GM19324 (cell line): ENCODE data around the gene POLE2.
A peak's percentile ranks its signal among the peaks of the same experiment; 100 is the strongest.
"Not testable (repeated sequence)": the region's sequence is repeated elsewhere in the genome, so short reads cannot be mapped to it uniquely, and the experiment has no call there.

Experiments
- ATAC-seq: cut with Tn5 transposase; IDR thresholded peaks from one replicate; pipeline ENCODE4 v1.9.1; 2021; ENCODE audit warnings: mild to moderate bottlenecking, moderate library complexity; ENCODE audit not compliant: unreplicated experiment, low FRiP score

The POLE2 gene, protein sequence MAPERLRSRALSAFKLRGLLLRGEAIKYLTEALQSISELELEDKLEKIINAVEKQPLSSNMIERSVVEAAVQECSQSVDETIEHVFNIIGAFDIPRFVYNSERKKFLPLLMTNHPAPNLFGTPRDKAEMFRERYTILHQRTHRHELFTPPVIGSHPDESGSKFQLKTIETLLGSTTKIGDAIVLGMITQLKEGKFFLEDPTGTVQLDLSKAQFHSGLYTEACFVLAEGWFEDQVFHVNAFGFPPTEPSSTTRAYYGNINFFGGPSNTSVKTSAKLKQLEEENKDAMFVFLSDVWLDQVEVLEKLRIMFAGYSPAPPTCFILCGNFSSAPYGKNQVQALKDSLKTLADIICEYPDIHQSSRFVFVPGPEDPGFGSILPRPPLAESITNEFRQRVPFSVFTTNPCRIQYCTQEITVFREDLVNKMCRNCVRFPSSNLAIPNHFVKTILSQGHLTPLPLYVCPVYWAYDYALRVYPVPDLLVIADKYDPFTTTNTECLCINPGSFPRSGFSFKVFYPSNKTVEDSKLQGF

DNA sequence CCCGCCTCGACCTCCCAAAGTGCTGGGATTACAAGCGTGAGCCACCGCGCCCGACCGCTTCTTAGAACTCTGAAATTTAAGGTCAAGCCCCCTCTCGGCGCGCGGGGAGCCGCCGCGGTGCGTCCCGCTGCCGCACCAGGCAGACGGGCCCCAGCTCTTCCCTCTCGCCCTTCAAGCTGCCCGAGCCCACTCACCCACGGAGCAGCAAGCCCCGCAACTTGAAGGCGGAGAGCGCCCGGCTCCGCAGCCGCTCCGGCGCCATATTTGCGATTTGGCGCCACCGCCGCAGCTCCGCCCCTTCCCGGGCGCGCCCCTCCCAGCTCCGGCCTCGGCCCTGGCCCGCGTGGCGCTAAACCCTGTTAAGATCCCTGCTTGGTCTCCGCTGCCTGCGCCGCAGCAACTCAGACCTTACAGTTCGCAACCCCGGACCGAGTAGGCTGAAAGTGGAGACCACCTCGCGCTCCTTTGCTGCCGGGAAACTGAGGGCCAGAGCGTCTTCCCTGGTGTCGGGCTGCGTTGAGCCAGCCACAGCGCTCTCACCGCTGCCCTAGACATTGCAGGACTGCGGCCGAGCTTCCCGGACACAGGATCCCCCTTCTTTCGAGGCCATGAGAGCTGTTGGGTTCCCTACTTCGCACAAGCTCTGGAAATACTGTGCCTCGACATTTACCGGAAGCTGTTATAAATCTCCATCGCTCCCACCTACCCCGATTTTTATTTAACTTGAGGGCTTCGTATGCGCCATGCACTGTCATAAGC is at the start of gene POLE2:
TSS of gene POLE2 (minus strand) at position 273 of the 759 bp plus-strand sequence. CDS start at position 262, 11 bp downstream.
- ATAC-seq = peak; percentile 81

- ATAC-seq = not testable (repeated sequence)
These were observed 47.7 kb upstream of the POLE2 start for GRCh38 chr14:49735669-49736068.

DNA sequence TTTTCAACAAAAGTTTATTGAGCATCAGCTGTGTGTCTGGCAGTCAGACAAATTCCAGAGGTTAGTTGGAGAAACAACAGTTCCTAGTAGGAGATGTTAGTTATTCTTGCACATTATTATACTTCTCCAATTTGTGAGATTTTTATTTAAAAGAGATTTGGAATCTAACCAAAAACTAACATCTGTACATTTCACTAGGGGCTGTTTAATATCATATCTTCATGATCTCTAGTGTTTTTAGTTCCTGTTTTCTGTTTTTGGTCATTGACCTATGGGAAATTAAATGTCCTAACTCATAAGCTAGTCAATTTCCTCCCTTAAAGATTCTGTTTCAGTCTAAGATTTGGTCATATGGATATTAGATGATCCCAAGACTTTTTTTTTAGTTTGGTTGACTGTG is 45.8 kb upstream of the POLE2 start:
- no peak for ATAC-seq

- ATAC-seq = no peak
These were observed 44.9 kb upstream of the POLE2 start for GRCh38 chr14:49732896-49733295.

DNA sequence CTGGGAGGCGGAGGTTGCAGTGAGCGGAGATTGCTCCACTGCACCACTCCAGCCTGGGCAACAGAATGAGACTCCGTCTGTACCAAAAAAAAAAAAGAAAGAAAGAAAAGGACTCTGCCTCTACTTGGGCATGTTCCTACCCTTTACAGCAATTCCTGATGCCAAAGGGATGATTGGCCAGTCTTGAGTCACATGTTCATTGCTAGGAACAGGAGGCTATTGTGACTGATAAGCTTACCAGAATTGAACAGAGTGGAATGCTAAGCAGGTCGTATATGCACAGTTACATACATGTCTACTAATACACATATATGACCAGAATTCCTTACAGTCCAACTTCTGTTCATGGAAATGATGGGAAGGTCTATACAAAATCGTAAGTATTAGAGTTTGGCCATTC is 39.2 kb upstream of the POLE2 start:
- no peak for ATAC-seq

- ATAC-seq = not testable (repeated sequence)
These were observed 33.9 kb upstream of the POLE2 start for GRCh38 chr14:49721733-49722435.

GRCh38 chr14:49720744-49721143 is 32.7 kb upstream of the POLE2 start:
- ATAC-seq = no peak

- not testable (repeated sequence) for ATAC-seq
These were observed 23.0 kb upstream of the POLE2 start for GRCh38 chr14:49710993-49711392.

DNA sequence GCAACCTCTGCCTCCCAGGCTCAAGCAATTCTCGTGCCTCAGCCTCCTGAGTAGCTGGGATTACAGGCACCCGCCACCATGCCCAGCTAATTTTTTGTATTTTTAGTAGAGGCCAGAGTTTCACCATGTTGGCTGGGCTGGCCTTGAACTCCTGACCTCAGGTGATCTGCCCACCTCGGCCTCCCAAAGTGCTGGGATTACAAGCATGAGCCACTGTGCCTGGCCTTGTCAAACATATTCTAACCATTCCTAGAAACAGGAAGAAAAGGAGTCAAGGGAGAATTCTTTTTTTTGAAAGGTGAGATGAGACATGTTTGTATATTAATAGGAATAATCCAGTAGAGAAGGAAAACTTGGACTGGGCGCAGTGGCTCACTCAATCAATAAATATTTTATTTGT is 16.5 kb upstream of the POLE2 start:
- not testable (repeated sequence) for ATAC-seq

- no peak for ATAC-seq
These were observed 16.0 kb upstream of the POLE2 start for GRCh38 chr14:49703965-49704364.

- no peak for ATAC-seq
These were observed 14.7 kb upstream of the POLE2 start for GRCh38 chr14:49702725-49703124.

DNA sequence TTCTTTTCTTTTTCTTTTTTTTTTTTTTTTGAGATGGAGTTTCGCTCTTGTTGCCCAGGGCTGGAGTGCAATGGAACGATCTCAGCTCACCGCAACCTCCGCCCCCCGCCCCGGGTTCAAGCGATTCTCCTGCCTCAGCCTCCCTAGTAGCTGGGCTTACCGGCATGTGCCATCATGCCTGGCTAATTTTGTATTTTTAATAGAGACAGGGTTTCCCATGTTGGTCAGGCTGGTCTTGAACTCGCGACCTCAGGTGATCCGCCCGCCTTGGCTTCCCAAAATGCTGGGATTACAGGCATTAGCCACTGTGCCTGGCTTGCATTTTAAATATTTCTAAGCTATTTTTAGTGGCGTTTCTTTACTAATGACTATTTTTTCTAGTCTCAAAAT is 5.7 kb upstream of the POLE2 start:
- not testable (repeated sequence) for ATAC-seq

GRCh38 chr14:49692811-49693734 is 5.1 kb upstream of the POLE2 start, which contains the start of gene KLHDC1:
KLHDC1 (plus strand) TSS chr14:49693120; CDS start chr14:49693195, 75 bp downstream.
- ATAC-seq = peak; percentile 70

DNA sequence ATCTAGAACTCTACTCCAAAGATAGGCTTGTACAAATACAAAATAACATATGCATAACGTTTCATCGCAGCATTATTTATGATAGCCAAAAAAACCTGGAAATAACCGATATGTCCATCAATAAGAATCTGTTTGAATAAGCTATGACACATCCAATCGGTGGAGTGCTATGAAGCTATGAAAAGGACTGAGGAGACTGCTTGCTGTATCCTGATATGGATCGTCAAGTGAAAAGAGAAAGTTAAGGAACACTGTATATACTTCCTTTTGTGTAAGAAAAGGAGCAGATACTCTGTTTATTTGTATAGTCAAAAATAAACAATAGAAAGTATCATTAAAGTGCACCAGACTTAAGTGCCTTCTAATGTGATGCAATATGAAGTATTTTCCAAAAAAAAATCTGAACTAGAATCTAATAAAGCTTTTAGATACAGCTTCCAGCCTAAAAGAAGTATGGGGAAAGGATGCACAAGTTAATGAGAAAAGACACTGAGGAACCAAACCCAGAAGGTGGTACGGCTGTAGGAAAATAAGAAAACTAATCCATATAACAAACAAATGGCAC is 4.3 kb upstream of the POLE2 start:
- no peak for ATAC-seq

DNA sequence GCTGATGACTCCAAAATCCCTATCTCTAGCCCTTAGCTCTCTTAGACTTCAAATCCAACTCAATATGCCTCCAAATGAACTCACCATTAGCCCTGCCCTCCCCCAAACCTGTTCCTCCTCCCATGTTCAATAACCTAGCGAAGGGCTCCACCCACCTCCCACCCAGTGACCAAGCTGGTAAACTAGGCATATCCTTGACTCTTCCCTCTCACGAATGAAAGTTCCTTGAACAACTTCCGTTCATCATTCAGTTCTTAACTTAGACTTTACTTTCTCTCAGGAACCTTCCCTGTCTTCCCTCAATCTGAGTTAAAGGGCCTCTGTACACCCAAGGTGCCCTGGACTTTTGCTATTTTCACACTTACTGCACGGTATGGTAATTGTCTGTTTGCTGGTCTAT is 3.0 kb upstream of the POLE2 start:
- no peak for ATAC-seq

DNA sequence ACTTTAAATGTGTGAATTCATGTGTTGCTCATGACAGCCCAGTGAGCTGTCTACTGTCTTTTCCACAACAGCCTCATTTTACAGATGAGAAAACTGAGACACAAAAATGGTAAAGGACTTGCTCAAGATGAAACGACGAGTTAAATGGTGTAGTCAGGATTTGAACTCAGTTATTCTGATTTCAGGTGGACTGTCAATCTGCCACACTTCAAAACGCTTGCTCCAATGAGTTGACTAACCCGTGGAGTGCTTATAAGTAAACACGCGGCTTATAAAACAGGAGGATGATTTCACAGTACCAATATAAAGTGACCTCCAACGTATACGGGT is 652 bp upstream of the POLE2 start:
- ATAC-seq = no peak

DNA sequence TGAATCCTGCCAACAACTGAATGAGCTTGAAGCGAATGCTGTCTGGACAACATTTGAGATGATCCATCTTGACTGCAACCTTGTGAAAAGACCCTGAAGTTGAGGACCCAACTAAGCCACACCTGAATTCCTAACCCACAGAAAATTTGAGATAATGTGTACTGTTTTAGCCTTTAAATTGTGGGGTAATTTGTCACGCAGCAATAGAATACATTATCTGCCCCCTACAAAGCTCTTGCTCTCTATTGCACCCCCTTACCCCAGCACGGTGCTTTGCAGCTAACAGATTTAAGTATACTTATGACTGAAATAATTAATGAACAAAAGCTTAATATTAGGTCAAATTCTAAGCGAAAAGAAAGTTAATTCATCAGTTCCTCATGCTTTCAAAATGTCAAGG is 1.6 kb downstream of the POLE2 start:
- no peak for ATAC-seq

DNA sequence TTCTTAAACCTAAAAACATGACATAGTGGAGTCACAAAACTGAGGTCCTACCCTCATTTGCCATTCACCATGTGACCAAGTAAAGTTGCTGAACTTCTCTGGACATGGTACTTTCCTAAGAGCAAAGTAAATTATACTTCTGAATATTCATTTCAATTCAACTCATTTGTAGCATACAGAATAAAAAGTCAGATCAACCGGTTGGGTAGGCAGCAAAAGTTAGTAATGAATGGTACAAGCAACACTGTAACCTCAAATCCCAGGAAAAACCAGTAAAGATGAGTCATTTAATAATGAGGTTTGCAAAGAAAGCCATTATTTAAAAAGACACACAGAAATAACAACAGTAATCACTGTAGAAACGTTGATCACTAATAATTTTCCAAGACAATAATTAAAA is 8.7 kb downstream of the POLE2 start:
- ATAC-seq = no peak

DNA sequence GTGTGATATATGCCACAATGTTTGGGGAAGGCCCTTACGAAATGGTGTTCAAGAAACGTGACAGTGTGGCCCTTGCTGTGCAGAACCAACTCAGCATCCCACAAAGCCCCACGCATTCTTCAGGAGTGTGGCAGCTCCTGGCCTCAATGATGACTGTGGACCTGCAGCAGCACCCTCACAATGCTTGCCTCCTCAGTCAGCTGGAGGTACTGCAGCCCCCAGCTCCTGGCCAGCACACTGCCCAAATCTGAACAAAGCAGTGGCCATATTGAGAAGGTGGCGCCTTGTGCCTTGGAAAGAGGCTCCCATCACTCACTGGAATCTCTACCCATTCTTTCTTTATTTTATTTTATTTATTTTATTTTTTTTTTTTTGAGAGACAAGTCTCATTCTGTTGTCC is 10.4 kb downstream of the POLE2 start:
- ATAC-seq = no peak

DNA sequence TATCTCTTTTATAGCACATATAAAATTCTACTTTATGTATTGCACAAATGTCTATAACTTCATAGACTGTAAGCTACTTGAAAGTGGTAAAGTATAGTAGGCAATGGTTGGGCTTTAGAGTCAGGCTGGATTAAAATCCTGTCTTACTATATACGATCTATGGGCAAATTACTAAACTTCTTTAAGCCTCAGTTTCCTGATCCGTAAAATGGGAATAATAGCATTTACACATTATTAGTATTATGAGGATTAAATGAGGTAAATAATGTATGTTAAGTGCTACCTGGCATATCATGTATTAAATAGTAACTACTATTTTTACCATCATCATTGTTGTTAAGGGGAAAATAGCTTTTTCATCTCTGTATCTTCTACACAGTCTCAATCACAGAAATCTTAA is 14.4 kb downstream of the POLE2 start:
- ATAC-seq = no peak
